Measurements from ENCODE around the gene LY6G6F.

LY6G6F gene

DNA sequence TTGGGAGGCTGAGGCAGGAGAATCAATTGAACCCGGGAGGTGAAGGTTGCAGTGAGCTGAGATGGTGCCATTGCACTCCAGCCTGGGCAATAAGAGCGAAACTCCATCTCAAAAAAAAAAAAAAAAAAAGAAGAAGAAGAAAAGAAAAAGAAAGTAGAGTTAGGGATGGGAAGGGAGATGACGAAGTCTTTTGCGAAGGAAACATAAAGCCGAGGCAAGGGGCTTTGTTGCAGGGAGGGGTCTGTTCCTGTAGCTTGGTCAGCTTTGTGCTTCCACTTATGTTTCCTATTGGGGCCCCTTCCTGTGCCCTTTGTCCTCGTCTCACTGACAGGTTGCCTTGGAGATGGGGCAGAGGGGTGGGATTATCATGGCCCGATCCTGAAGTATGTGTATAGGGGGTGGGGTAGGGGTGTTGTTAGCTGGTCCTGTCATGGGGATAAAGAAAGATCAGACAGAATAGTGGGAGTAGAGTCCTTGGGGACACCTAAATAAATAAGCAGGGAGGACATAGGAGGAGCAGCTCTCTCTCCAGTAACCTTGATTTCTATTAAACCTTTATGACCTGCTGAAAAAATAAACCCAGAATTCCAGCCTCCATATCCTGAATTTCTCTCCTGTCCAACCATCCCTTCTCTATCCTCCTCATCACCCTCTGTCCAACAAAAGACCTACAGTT is 30.8 kb downstream of the LY6G6F start:
- POLR2A ChIA-PET, result interaction anchor here (0.8 to 6.3 kb wide), 14 partner anchors 8 to 223 kb away, joined by 3 to 57 read pairs (median 4); partner anchors contain the start of genes DDAH2, DDX39B, GPANK1 and HSPA1A
- TF ChIP-seq SUZ12 (IDR thresholded peaks at IDR 0.05), result no peak
- no peak for TF ChIP-seq TARDBP (IDR thresholded peaks at IDR 0.05)
- TF ChIP-seq SP1 (IDR thresholded peaks at IDR 0.05), result no peak
- no peak for TF ChIP-seq ZNF384 (IDR thresholded peaks at IDR 0.05)
- no peak for TF ChIP-seq LEF1 (IDR thresholded peaks at IDR 0.05; ENCODE audit: borderline replicate concordance)
- no peak for TF ChIP-seq ELF4 (IDR thresholded peaks at IDR 0.05)
- TF ChIP-seq FOXA1 (IDR thresholded peaks at IDR 0.05), result no peak
- TF ChIP-seq CTBP1 (IDR thresholded peaks at IDR 0.05; ENCODE audit: borderline replicate concordance), result no peak
- no peak for TF ChIP-seq ARNT (IDR thresholded peaks at IDR 0.05)
- no peak for TF ChIP-seq NFRKB (IDR thresholded peaks at IDR 0.05)
- TF ChIP-seq BHLHE40 (IDR thresholded peaks at IDR 0.05; ENCODE audit: borderline replicate concordance), result no peak
- TF ChIP-seq HDGF (IDR thresholded peaks at IDR 0.05; ENCODE audit: borderline replicate concordance), result no peak
- TF ChIP-seq, protein P1, sequence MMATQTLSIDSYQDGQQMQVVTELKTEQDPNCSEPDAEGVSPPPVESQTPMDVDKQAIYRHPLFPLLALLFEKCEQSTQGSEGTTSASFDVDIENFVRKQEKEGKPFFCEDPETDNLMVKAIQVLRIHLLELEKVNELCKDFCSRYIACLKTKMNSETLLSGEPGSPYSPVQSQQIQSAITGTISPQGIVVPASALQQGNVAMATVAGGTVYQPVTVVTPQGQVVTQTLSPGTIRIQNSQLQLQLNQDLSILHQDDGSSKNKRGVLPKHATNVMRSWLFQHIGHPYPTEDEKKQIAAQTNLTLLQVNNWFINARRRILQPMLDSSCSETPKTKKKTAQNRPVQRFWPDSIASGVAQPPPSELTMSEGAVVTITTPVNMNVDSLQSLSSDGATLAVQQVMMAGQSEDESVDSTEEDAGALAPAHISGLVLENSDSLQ (IDR thresholded peaks at IDR 0.05), result no peak
- no peak for TF ChIP-seq FOXM1 (IDR thresholded peaks at IDR 0.05; ENCODE audit: borderline replicate concordance)
- no peak for TF ChIP-seq L3MBTL2 (conservative IDR thresholded peaks at IDR 0.05)
- no peak for TF ChIP-seq FOXK2 (IDR thresholded peaks at IDR 0.05)
- no peak for DNase-seq (ENCODE audit: extremely low spot score)
- CTCF ChIA-PET, result interaction anchor here (0.6 to 2.5 kb wide), 6 partner anchors 8 to 93 kb away, joined by 3 to 12 read pairs (median 3); partner anchors contain the start of gene DDAH2

DNA sequence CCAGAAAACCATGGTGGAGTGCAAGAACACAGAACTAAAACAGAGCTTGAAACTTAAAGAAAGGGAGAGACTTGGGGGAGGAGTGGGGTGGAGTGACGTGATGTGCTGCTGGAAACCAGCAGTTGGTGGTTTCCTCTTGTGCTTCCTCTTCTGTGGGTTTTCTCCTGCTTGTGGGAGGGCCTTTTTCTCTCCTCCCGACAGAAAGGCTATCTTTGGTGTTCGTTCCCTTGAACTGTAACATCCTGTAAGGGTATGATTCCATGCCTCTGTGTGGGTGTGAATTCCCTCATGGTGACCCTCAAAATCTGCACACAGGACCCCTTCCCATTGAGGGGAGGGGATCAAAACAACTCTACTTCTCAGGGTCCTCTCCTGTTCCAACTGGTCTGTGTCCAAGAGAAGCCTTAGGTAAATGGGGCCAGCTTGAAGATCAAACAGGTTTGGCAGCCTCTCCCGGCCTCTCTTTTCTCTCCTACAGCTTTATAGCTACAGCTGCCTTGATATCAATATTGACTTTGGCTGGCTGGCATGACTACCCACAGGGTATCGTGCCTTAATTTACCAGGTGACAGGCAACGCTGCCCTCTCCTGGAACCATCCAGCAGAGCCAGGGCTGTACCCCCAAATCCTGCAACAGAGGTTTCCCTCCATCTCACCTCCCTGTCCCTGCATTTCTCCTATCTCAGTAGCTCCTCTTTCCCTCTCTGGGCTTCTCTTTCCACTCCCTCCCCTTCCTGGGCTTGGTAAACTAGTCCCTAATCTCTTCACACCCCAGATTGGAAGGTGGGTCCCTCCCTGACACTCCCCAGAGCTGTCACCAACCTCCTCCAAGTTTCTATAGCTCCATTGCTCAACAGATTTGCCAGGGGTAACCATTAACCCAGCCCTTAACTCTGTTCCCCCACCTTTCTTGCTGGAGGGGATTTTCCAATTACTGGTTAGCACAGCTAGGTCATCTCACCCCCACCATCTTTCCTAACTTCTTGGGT is 31.6 kb downstream of the LY6G6F start:
- no peak for DNase-seq (ENCODE audit: extremely low spot score)
- POLR2A ChIA-PET, result interaction anchor here (0.7 to 6.3 kb wide), 23 partner anchors 8 to 222 kb away, joined by 3 to 57 read pairs (median 5); partner anchors contain the start of genes ABHD16A, BAG6, CSNK2B and DDAH2
- no peak for TF ChIP-seq SUZ12 (IDR thresholded peaks at IDR 0.05)
- no peak for TF ChIP-seq NFRKB (IDR thresholded peaks at IDR 0.05)
- no peak for TF ChIP-seq HDGF (IDR thresholded peaks at IDR 0.05; ENCODE audit: borderline replicate concordance)
- TF ChIP-seq FOXM1 (IDR thresholded peaks at IDR 0.05; ENCODE audit: borderline replicate concordance), result no peak
- no peak for TF ChIP-seq CTBP1 (IDR thresholded peaks at IDR 0.05; ENCODE audit: borderline replicate concordance)
- TF ChIP-seq BHLHE40 (IDR thresholded peaks at IDR 0.05; ENCODE audit: borderline replicate concordance), result no peak
- CTCF ChIA-PET, result interaction anchor here (0.6 to 2.5 kb wide), 6 partner anchors 9 to 92 kb away, joined by 3 to 12 read pairs (median 4); partner anchors contain the start of genes ABHD16A and DDAH2

- POLR2A ChIA-PET, result interaction anchor here (0.7 to 6.3 kb wide), 30 partner anchors 7 to 456 kb away, joined by 3 to 57 read pairs (median 5); partner anchors contain the start of genes ABHD16A, ATP6V1G2, BAG6 and CSNK2B
- peak; percentile 99 for TF ChIP-seq L3MBTL2 (conservative IDR thresholded peaks at IDR 0.05)
- TF ChIP-seq FOXK2 (IDR thresholded peaks at IDR 0.05), result no peak
- TF ChIP-seq, protein P1 (IDR thresholded peaks at IDR 0.05), result peak; percentile 94
- CTCF ChIA-PET, result interaction anchor here (1.2 to 1.7 kb wide), 4 partner anchors 10 to 51 kb away, joined by 4 to 8 read pairs (median 4); partner anchors contain the start of genes ABHD16A and DDAH2
- DNase-seq (ENCODE audit: extremely low spot score), result peak; percentile 99
These were observed 33.2 kb downstream of the LY6G6F start, which contains the start of gene MSH5 for GRCh38 chr6:31739639-31740396. Gene MSH5 (plus strand): TSS chr6:31740005. CDS start chr6:31740467, 462 bp downstream.

DNA sequence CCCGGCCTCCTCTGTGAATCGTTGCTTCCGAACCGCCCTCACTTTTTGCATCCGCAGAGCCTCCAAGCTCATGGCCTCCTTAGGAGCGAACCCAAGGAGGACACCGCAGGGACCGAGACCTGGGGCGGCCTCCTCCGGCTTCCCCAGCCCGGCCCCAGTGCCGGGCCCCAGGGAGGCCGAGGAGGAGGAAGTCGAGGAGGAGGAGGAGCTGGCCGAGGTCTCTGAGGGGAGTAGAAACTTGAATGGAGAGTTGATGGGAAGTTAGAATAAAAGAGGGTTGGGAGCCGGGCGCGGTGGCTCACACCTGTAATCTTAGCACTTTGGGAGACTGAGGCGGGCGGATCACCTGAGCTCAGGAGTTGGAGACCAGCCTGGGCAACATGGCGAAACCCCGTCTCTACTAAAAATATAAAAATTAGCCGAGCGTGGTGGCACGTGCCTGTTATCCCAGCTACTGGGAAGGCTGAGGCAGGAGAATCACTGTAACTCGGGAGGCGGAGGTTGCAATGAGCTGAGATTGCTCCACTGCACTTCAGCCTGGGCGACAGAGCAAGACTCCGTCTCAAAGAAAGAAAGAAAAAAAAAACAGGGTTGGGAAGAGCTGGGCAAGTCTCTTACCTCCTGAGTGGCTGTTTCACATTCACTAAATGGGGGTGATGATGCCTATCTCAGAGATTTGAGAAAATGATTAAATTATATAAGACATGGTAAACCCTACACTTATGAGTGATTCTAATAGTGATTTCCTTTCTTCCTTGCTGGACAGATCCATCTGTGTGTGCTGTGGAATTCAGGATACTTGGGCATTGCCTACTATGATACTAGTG is 33.9 kb downstream of the LY6G6F start:
- peak; percentile 49 for DNase-seq (ENCODE audit: extremely low spot score)
- CTCF ChIA-PET, result interaction anchor here (1.2 to 1.7 kb wide), 3 partner anchors 11 to 51 kb away, joined by 4 to 8 read pairs (median 4); partner anchors contain the start of gene DDAH2
- TF ChIP-seq HDGF (IDR thresholded peaks at IDR 0.05; ENCODE audit: borderline replicate concordance) (no peak), CTBP1 (IDR thresholded peaks at IDR 0.05; ENCODE audit: borderline replicate concordance) (no peak), ZNF384 (IDR thresholded peaks at IDR 0.05) (no peak)
- POLR2A ChIA-PET, result interaction anchor here (0.7 to 6.3 kb wide), 22 partner anchors 8 to 200 kb away, joined by 3 to 57 read pairs (median 6); partner anchors contain the start of genes BAG6, DDAH2, HSPA1A and HSPA1B

GRCh38 chr6:31741815-31742214 is 35.1 kb downstream of the LY6G6F start:
- DNase-seq (ENCODE audit: extremely low spot score), result no peak
- CTCF ChIA-PET, result no interaction called here
- no peak for TF ChIP-seq HDGF (IDR thresholded peaks at IDR 0.05; ENCODE audit: borderline replicate concordance)
- TF ChIP-seq LEF1 (IDR thresholded peaks at IDR 0.05; ENCODE audit: borderline replicate concordance), result no peak
- TF ChIP-seq FOXK2 (IDR thresholded peaks at IDR 0.05), result no peak
- no peak for TF ChIP-seq CTBP1 (IDR thresholded peaks at IDR 0.05; ENCODE audit: borderline replicate concordance)
- TF ChIP-seq, protein P1 (IDR thresholded peaks at IDR 0.05), result no peak
- no peak for TF ChIP-seq SUZ12 (IDR thresholded peaks at IDR 0.05)
- TF ChIP-seq L3MBTL2 (conservative IDR thresholded peaks at IDR 0.05), result no peak
- TF ChIP-seq TARDBP (IDR thresholded peaks at IDR 0.05), result no peak
- TF ChIP-seq ARNT (IDR thresholded peaks at IDR 0.05), result no peak
- no peak for TF ChIP-seq FOXM1 (IDR thresholded peaks at IDR 0.05; ENCODE audit: borderline replicate concordance)
- no peak for TF ChIP-seq ZNF384 (IDR thresholded peaks at IDR 0.05)
- no peak for TF ChIP-seq FOXA1 (IDR thresholded peaks at IDR 0.05)
- TF ChIP-seq NFRKB (IDR thresholded peaks at IDR 0.05), result no peak
- POLR2A ChIA-PET, result interaction anchor here (1.5 to 1.6 kb wide), 2 partner anchors 9 to 74 kb away, joined by 5 to 6 read pairs; partner anchors contain the start of genes HSPA1A and HSPA1L

All from HEK293T (cell line).